Astrocyte (in vitro differentiated cells and primary cell): ENCODE data around the gene CRY1. TPM values are rescaled to one million over a fixed set of nuclear protein-coding genes. Genes with fewer than 3 reads are reported as not detected.
A peak's percentile ranks its signal among the peaks of the same experiment; 100 is the strongest.

Experiments used
- DNase-seq: peaks from one replicate; pipeline ENCODE4 v3.0.0-alpha.2; 2010; ENCODE audit warnings: low read depth
- FAIRE-seq: peaks from 2 replicates; lab custom pipeline; 2011; peaks lifted over from hg19 to GRCh38; lab: Jason Lieb, UNC
- H2AFZ ChIP-seq: 2 replicates; pipeline ENCODE4 v1.6.0; 2012; ENCODE audit warnings: low read depth, low read length, inconsistent platforms
- H3K27ac ChIP-seq: 2 replicates; pipeline ENCODE4 v1.5.1; 2011; ENCODE audit warnings: low read depth, low read length, inconsistent platforms
- H3K27me3 ChIP-seq: 2 replicates; pipeline ENCODE4 v1.6.0; 2011; ENCODE audit warnings: low read length, inconsistent platforms; ENCODE audit not compliant: insufficient read depth
- H3K36me3 ChIP-seq: 2 replicates; pipeline ENCODE4 v1.5.1; 2011; ENCODE audit warnings: low read length, inconsistent platforms; ENCODE audit not compliant: insufficient read depth
- H3K4me1 ChIP-seq: 2 replicates; pipeline ENCODE4 v1.5.1; 2011; ENCODE audit warnings: low read length, inconsistent platforms; ENCODE audit not compliant: insufficient read depth
- H3K4me2 ChIP-seq: 2 replicates; pipeline ENCODE4 v1.6.0; 2012; ENCODE audit warnings: low read length, inconsistent platforms
- H3K4me3 ChIP-seq: 2 replicates; pipeline ENCODE4 v1.5.1; 2011; ENCODE audit warnings: low read depth, mild to moderate bottlenecking, low read length, inconsistent platforms; ENCODE audit not compliant: insufficient read depth
- H3K79me2 ChIP-seq: 2 replicates; pipeline ENCODE4 v1.6.0; 2012; ENCODE audit warnings: mild to moderate bottlenecking, low read length, inconsistent platforms; ENCODE audit not compliant: insufficient read depth
- H3K9ac ChIP-seq: 2 replicates; pipeline ENCODE4 v1.6.0; 2012; ENCODE audit warnings: mild to moderate bottlenecking, low read length, inconsistent platforms
- H3K9me3 ChIP-seq: 2 replicates; pipeline ENCODE4 v1.5.1; 2012; ENCODE audit warnings: low read depth, mild to moderate bottlenecking, low read length, inconsistent platforms; ENCODE audit not compliant: insufficient read depth
- H4K20me1 ChIP-seq: 2 replicates; pipeline ENCODE4 v1.6.0; 2012; ENCODE audit warnings: low read length, inconsistent platforms; ENCODE audit not compliant: insufficient read depth
- H3K27ac Mint-ChIP-seq: one replicate; pipeline ENCODE4 v1.8.0; 2021; ENCODE audit warnings: mild to moderate bottlenecking, mixed read lengths; ENCODE audit not compliant: unreplicated experiment
- H3K27me3 Mint-ChIP-seq: one replicate; pipeline ENCODE4 v1.8.0; 2021; ENCODE audit warnings: low read depth, mixed read lengths; ENCODE audit not compliant: unreplicated experiment
- H3K36me3 Mint-ChIP-seq: one replicate; pipeline ENCODE4 v1.8.0; 2021; ENCODE audit warnings: low read depth, mixed read lengths; ENCODE audit not compliant: unreplicated experiment
- H3K4me1 Mint-ChIP-seq: one replicate; pipeline ENCODE4 v1.8.0; 2021; ENCODE audit warnings: low read depth, mixed read lengths; ENCODE audit not compliant: unreplicated experiment
- H3K4me3 Mint-ChIP-seq: one replicate; pipeline ENCODE4 v1.8.0; 2021; ENCODE audit warnings: mild to moderate bottlenecking, moderate library complexity, mixed read lengths; ENCODE audit not compliant: unreplicated experiment
- H3K9me3 Mint-ChIP-seq: one replicate; pipeline ENCODE4 v1.8.0; 2021; ENCODE audit warnings: mild to moderate bottlenecking, mixed read lengths; ENCODE audit not compliant: unreplicated experiment
- CTCF ChIP-seq: IDR thresholded peaks from 2 replicates; pipeline ENCODE4 v1.5.1; 2011; ENCODE audit warnings: low read depth, mild to moderate bottlenecking, inconsistent platforms, low read length, moderate library complexity; ENCODE audit not compliant: insufficient read depth
- EZH2 ChIP-seq: IDR thresholded peaks from 2 replicates; pipeline ENCODE4 v1.6.1; 2012; ENCODE audit warnings: mild to moderate bottlenecking, low read length, inconsistent platforms; ENCODE audit not compliant: insufficient read depth
- total RNA-seq: library from RNA; stranded (reverse); gene quantifications from 2 replicates; pipeline ENCODE4 v1.2.1, GENCODE V29; 2021

CRY1 gene
- total RNA-seq, 1 donor from 2014 or later: 18.3 TPM

- Histone ChIP-seq H3K4me1 (no peaks in the 10 kb centered on the region), H3K36me3 (no peaks in the 10 kb centered on the region), H3K4me2 (no peak overlapping the region), H3K9ac (no peak overlapping the region), H3K4me3 (no peak overlapping the region), H4K20me1 (peaks cover 6% of the 10 kb centered on the region), H2AFZ (no peak overlapping the region), H3K27ac (no peak overlapping the region), H3K27me3 (no peaks in the 10 kb centered on the region), H3K79me2 (peaks cover 13% of the 10 kb centered on the region), H3K9me3 (no peaks in the 10 kb centered on the region)
- H3K27me3 Mint-ChIP-seq: no peaks in the 10 kb centered on the region
- no peak overlapping the region for H3K4me3 Mint-ChIP-seq
- TF ChIP-seq EZH2: no peak
- TF ChIP-seq CTCF: no peak
- peak; percentile 15 for DNase-seq
- FAIRE-seq: no peak
- peaks cover 4% of the 10 kb centered on the region for H3K4me1 Mint-ChIP-seq
- peaks cover 5% of the 10 kb centered on the region for H3K9me3 Mint-ChIP-seq
- no peaks in the 10 kb centered on the region for H3K36me3 Mint-ChIP-seq
- no peak overlapping the region for H3K27ac Mint-ChIP-seq
These were observed 35.2 kb downstream of the CRY1 start for GRCh38 chr12:107058190-107058589.

- H3K9me3 Mint-ChIP-seq: peaks cover 5% of the 10 kb centered on the region
- H3K4me1 Mint-ChIP-seq: peaks cover 4% of the 10 kb centered on the region
- Histone ChIP-seq H3K9me3 (no peaks in the 10 kb centered on the region), H3K27ac (no peak overlapping the region), H3K27me3 (no peaks in the 10 kb centered on the region), H3K79me2 (peaks cover 13% of the 10 kb centered on the region), H3K36me3 (no peaks in the 10 kb centered on the region), H2AFZ (no peak overlapping the region), H4K20me1 (peaks cover 6% of the 10 kb centered on the region), H3K4me3 (no peak overlapping the region), H3K4me2 (peak overlapping the region; percentile 8), H3K4me1 (no peaks in the 10 kb centered on the region), H3K9ac (no peak overlapping the region)
- FAIRE-seq (no peak), DNase-seq (peak; percentile 55)
- H3K36me3 Mint-ChIP-seq: no peaks in the 10 kb centered on the region
- H3K4me3 Mint-ChIP-seq: no peak overlapping the region
- H3K27me3 Mint-ChIP-seq: no peaks in the 10 kb centered on the region
- H3K27ac Mint-ChIP-seq: no peak overlapping the region
- TF ChIP-seq CTCF (no peak), EZH2 (no peak)
These were observed 36.1 kb downstream of the CRY1 start for GRCh38 chr12:107057071-107057834.

- no peak for DNase-seq
- no peak overlapping the region for H2AFZ ChIP-seq
- no peak for FAIRE-seq
- no peak overlapping the region for H3K4me3 Mint-ChIP-seq
- TF ChIP-seq CTCF (no peak), EZH2 (no peak)
- no peaks in the 10 kb centered on the region for H3K27me3 ChIP-seq
- H3K27me3 Mint-ChIP-seq: no peaks in the 10 kb centered on the region
- no peaks in the 10 kb centered on the region for H3K36me3 ChIP-seq
- no peaks in the 10 kb centered on the region for H3K36me3 Mint-ChIP-seq
- no peaks in the 10 kb centered on the region for H3K9me3 ChIP-seq
- H3K4me1 ChIP-seq: no peaks in the 10 kb centered on the region
- H3K9ac ChIP-seq: no peak overlapping the region
- no peak overlapping the region for H3K4me3 ChIP-seq
- H4K20me1 ChIP-seq: peaks cover 6% of the 10 kb centered on the region
- H3K27ac Mint-ChIP-seq: no peak overlapping the region
- peaks cover 8% of the 10 kb centered on the region for H3K9me3 Mint-ChIP-seq
- peaks cover 13% of the 10 kb centered on the region for H3K79me2 ChIP-seq
- no peak overlapping the region for H3K4me2 ChIP-seq
- no peak overlapping the region for H3K27ac ChIP-seq
- H3K4me1 Mint-ChIP-seq: peaks cover 4% of the 10 kb centered on the region
These were observed 39.6 kb downstream of the CRY1 start for GRCh38 chr12:107053709-107054108.
